ENCODE measurements around the gene CHTF18. TPM values are rescaled to one million over a fixed set of nuclear protein-coding genes. Genes with fewer than 3 reads are reported as not detected.

Gene CHTF18
- total and polyA plus RNA-seq, 2 experiments from 2014 or later = 61.3 to 129 TPM

DNA sequence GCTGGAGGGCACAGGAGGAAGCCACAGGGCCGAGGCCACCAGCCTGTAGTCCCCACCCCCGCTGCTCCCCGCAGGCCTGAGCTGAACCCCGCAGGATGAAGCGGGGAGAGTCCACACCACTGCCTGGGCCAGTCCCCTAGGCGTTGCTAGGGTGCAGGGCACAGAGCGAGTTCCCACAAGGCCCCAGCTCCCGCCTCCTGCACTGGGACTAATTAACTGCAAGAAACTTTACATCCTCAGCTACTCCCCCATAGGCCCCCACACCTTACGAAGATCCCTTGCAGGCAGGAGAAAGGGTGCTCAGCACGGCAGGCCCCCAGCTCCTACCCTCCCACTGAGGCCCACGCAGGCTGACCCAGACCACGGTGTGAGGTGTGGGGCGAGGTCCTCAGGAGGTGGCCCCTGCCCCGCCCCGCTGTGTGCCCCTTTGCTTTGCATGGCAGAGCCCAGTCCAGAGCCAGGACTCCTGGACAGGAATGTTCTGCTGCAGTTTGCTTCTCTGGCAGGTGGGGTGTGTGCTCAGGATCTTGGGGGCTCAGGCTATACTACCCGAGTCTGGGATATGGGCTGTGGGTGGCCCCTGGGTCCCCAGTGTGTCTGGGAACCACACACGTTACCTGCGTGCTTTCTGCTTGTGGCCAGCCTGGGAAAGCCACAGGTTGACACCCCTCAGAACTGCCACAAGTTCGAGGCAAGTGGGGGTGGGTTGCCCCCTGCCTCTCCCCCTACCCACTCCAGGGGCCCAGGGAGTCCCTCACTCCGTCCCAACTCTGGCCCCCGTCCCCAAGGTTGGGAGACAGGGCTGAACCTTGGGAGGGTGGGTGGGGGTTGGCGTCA lies 10.9 kb downstream of the CHTF18 start:
- Histone ChIP-seq H3K4me2 (no peak overlapping the region), H3F3A (replicated peaks; ENCODE audit: low read depth) (no peaks in the 10 kb centered on the region), H3K36me3 (ENCODE audit: insufficient read depth) (no peaks in the 10 kb centered on the region), H3K4me1 (ENCODE audit: insufficient read depth) (peaks cover 3% of the 10 kb centered on the region; the same call in 1 of the 2 replicates), H3K79me2 (replicated peaks; ENCODE audit: insufficient read depth) (no peaks in the 10 kb centered on the region), H3K27ac (ENCODE audit: low read depth) (no peak overlapping the region), H3K27me3 (ENCODE audit: insufficient read depth) (peaks cover 36% of the 10 kb centered on the region), H4K20me1 (replicated peaks; ENCODE audit: insufficient read depth) (peaks cover 4% of the 10 kb centered on the region; the same call in 1 of the 2 replicates), H3K4me3 (no peak overlapping the region), H2AFZ (no peak overlapping the region), H3K9me2 (ENCODE audit: insufficient read depth) (no peaks in the 10 kb centered on the region)
- ATAC-seq (no peak), DNase-seq (ENCODE audit: low spot score) (no peak)
- H3K4me3 Mint-ChIP-seq = no peak overlapping the region
- TF ChIP-seq, protein P1, sequence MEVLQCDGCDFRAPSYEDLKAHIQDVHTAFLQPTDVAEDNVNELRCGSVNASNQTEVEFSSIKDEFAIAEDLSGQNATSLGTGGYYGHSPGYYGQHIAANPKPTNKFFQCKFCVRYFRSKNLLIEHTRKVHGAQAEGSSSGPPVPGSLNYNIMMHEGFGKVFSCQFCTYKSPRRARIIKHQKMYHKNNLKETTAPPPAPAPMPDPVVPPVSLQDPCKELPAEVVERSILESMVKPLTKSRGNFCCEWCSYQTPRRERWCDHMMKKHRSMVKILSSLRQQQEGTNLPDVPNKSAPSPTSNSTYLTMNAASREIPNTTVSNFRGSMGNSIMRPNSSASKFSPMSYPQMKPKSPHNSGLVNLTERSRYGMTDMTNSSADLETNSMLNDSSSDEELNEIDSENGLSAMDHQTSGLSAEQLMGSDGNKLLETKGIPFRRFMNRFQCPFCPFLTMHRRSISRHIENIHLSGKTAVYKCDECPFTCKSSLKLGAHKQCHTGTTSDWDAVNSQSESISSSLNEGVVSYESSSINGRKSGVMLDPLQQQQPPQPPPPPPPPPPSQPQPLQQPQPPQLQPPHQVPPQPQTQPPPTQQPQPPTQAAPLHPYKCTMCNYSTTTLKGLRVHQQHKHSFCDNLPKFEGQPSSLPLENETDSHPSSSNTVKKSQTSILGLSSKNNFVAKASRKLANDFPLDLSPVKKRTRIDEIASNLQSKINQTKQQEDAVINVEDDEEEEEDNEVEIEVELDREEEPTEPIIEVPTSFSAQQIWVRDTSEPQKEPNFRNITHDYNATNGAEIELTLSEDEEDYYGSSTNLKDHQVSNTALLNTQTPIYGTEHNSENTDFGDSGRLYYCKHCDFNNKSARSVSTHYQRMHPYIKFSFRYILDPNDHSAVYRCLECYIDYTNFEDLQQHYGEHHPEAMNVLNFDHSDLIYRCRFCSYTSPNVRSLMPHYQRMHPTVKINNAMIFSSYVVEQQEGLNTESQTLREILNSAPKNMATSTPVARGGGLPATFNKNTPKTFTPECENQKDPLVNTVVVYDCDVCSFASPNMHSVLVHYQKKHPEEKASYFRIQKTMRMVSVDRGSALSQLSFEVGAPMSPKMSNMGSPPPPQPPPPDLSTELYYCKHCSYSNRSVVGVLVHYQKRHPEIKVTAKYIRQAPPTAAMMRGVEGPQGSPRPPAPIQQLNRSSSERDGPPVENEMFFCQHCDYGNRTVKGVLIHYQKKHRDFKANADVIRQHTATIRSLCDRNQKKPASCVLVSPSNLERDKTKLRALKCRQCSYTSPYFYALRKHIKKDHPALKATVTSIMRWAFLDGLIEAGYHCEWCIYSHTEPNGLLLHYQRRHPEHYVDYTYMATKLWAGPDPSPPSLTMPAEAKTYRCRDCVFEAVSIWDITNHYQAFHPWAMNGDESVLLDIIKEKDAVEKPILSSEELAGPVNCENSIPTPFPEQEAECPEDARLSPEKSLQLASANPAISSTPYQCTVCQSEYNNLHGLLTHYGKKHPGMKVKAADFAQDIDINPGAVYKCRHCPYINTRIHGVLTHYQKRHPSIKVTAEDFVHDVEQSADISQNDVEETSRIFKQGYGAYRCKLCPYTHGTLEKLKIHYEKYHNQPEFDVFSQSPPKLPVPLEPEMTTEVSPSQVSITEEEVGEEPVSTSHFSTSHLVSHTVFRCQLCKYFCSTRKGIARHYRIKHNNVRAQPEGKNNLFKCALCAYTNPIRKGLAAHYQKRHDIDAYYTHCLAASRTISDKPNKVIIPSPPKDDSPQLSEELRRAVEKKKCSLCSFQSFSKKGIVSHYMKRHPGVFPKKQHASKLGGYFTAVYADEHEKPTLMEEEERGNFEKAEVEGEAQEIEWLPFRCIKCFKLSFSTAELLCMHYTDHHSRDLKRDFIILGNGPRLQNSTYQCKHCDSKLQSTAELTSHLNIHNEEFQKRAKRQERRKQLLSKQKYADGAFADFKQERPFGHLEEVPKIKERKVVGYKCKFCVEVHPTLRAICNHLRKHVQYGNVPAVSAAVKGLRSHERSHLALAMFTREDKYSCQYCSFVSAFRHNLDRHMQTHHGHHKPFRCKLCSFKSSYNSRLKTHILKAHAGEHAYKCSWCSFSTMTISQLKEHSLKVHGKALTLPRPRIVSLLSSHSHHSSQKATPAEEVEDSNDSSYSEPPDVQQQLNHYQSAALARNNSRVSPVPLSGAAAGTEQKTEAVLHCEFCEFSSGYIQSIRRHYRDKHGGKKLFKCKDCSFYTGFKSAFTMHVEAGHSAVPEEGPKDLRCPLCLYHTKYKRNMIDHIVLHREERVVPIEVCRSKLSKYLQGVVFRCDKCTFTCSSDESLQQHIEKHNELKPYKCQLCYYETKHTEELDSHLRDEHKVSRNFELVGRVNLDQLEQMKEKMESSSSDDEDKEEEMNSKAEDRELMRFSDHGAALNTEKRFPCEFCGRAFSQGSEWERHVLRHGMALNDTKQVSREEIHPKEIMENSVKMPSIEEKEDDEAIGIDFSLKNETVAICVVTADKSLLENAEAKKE (CRISPR knock-in tag; IDR thresholded peaks at IDR 0.05) = no peak
- TF ChIP-seq, protein P2, sequence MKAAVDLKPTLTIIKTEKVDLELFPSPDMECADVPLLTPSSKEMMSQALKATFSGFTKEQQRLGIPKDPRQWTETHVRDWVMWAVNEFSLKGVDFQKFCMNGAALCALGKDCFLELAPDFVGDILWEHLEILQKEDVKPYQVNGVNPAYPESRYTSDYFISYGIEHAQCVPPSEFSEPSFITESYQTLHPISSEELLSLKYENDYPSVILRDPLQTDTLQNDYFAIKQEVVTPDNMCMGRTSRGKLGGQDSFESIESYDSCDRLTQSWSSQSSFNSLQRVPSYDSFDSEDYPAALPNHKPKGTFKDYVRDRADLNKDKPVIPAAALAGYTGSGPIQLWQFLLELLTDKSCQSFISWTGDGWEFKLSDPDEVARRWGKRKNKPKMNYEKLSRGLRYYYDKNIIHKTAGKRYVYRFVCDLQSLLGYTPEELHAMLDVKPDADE (IDR thresholded peaks at IDR 0.05) = no peak
- TF ChIP-seq CREB1 (CRISPR knock-in tag; IDR thresholded peaks at IDR 0.05; ENCODE audit: low read depth) = no peak
- TF ChIP-seq STAT1 (IDR thresholded peaks at IDR 0.05; ENCODE audit: unreplicated experiment) = no peak
- TF ChIP-seq, protein P3, sequence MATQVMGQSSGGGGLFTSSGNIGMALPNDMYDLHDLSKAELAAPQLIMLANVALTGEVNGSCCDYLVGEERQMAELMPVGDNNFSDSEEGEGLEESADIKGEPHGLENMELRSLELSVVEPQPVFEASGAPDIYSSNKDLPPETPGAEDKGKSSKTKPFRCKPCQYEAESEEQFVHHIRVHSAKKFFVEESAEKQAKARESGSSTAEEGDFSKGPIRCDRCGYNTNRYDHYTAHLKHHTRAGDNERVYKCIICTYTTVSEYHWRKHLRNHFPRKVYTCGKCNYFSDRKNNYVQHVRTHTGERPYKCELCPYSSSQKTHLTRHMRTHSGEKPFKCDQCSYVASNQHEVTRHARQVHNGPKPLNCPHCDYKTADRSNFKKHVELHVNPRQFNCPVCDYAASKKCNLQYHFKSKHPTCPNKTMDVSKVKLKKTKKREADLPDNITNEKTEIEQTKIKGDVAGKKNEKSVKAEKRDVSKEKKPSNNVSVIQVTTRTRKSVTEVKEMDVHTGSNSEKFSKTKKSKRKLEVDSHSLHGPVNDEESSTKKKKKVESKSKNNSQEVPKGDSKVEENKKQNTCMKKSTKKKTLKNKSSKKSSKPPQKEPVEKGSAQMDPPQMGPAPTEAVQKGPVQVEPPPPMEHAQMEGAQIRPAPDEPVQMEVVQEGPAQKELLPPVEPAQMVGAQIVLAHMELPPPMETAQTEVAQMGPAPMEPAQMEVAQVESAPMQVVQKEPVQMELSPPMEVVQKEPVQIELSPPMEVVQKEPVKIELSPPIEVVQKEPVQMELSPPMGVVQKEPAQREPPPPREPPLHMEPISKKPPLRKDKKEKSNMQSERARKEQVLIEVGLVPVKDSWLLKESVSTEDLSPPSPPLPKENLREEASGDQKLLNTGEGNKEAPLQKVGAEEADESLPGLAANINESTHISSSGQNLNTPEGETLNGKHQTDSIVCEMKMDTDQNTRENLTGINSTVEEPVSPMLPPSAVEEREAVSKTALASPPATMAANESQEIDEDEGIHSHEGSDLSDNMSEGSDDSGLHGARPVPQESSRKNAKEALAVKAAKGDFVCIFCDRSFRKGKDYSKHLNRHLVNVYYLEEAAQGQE (IDR thresholded peaks at IDR 0.05; ENCODE audit: unreplicated experiment) = no peak
- TF ChIP-seq EZH2phosphoT487 (IDR thresholded peaks at IDR 0.05; ENCODE audit: unreplicated experiment) = no peak
- TF ChIP-seq ZNF114 (CRISPR knock-in tag; IDR thresholded peaks at IDR 0.05) = no peak
- TF ChIP-seq, protein P4, sequence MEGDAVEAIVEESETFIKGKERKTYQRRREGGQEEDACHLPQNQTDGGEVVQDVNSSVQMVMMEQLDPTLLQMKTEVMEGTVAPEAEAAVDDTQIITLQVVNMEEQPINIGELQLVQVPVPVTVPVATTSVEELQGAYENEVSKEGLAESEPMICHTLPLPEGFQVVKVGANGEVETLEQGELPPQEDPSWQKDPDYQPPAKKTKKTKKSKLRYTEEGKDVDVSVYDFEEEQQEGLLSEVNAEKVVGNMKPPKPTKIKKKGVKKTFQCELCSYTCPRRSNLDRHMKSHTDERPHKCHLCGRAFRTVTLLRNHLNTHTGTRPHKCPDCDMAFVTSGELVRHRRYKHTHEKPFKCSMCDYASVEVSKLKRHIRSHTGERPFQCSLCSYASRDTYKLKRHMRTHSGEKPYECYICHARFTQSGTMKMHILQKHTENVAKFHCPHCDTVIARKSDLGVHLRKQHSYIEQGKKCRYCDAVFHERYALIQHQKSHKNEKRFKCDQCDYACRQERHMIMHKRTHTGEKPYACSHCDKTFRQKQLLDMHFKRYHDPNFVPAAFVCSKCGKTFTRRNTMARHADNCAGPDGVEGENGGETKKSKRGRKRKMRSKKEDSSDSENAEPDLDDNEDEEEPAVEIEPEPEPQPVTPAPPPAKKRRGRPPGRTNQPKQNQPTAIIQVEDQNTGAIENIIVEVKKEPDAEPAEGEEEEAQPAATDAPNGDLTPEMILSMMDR (conservative IDR thresholded peaks at IDR 0.05; ENCODE audit: low read depth in 2 of 2) = no peak
- no peak for TF ChIP-seq NANOG (IDR thresholded peaks at IDR 0.05; ENCODE audit: borderline replicate concordance)
- TF ChIP-seq JUNB (IDR thresholded peaks at IDR 0.05; ENCODE audit: unreplicated experiment) = no peak
- TF ChIP-seq EZH2 (IDR thresholded peaks at IDR 0.05; ENCODE audit: low read depth, unreplicated experiment) = no peak
- TF ChIP-seq ZNF331 (CRISPR knock-in tag; IDR thresholded peaks at IDR 0.05; ENCODE audit: low read depth) = no peak
- TF ChIP-seq POLR2AphosphoS5 (IDR thresholded peaks at IDR 0.05; ENCODE audit: low read depth) = no peak
- no peak overlapping the region for H3K27ac Mint-ChIP-seq
- H3K4me1 Mint-ChIP-seq = peaks cover 1% of the 10 kb centered on the region; the same call in 1 of the 3 replicates
- H3K27me3 Mint-ChIP-seq (ENCODE audit: insufficient read depth, low read depth, poor library complexity) = peaks cover 24% of the 10 kb centered on the region
- H3K9me3 Mint-ChIP-seq = no peaks in the 10 kb centered on the region; the same call in 1 of the 3 replicates
- peaks cover 23% of the 10 kb centered on the region; the same call in 2 of the 3 replicates for H3K36me3 Mint-ChIP-seq (ENCODE audit: low read depth)
